ENCODE measurements around the gene ITGAL.
"Not testable (repeated sequence)": the region's sequence is repeated elsewhere in the genome, so short reads cannot be mapped to it uniquely, and the experiment has no call there.

ITGAL gene

DNA sequence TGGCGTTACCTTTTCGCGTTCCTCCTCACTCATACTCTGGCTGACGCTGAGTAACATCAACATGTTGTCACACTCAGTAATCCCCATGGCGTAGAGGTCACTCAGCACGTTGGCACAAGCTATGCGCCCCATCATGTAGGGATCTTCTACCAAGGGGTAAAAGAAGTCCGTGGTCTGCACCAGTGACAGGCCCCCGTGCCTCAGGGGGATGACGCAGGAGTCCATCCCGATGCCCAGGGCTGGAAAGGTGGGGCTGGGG lies 27.5 kb upstream of the ITGAL start:
- ChIA-PET CTCF (interaction anchor here (0.6 to 1.3 kb wide), 2 partner anchors 15 to 153 kb away, joined by 4 to 6 read pairs; partner anchors contain the start of gene DCTPP1), POLR2A (interaction anchor here (0.9 to 6.9 kb wide), 24 partner anchors 8 to 189 kb away, joined by 3 to 50 read pairs (median 5); partner anchors contain the start of genes DCTPP1, ZNF689, ZNF747 and ZNF764)
- TF ChIP-seq ELF4 (IDR thresholded peaks at IDR 0.05) (no peak), BHLHE40 (IDR thresholded peaks at IDR 0.05; ENCODE audit: borderline replicate concordance) (no peak), ARNT (IDR thresholded peaks at IDR 0.05) (no peak), SP1 (IDR thresholded peaks at IDR 0.05) (no peak), L3MBTL2 (conservative IDR thresholded peaks at IDR 0.05) (no peak; the same call in 1 of the 2 replicates), FOXA1 (IDR thresholded peaks at IDR 0.05) (no peak), TARDBP (IDR thresholded peaks at IDR 0.05) (no peak), ZNF384 (IDR thresholded peaks at IDR 0.05) (no peak), CTBP1 (IDR thresholded peaks at IDR 0.05; ENCODE audit: borderline replicate concordance) (no peak), LEF1 (IDR thresholded peaks at IDR 0.05; ENCODE audit: borderline replicate concordance) (no peak), NFRKB (IDR thresholded peaks at IDR 0.05) (no peak), HDGF (IDR thresholded peaks at IDR 0.05; ENCODE audit: borderline replicate concordance) (no peak)
- TF ChIP-seq, protein P1, sequence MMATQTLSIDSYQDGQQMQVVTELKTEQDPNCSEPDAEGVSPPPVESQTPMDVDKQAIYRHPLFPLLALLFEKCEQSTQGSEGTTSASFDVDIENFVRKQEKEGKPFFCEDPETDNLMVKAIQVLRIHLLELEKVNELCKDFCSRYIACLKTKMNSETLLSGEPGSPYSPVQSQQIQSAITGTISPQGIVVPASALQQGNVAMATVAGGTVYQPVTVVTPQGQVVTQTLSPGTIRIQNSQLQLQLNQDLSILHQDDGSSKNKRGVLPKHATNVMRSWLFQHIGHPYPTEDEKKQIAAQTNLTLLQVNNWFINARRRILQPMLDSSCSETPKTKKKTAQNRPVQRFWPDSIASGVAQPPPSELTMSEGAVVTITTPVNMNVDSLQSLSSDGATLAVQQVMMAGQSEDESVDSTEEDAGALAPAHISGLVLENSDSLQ (IDR thresholded peaks at IDR 0.05): no peak
- no peak for DNase-seq (ENCODE audit: extremely low spot score)

DNA sequence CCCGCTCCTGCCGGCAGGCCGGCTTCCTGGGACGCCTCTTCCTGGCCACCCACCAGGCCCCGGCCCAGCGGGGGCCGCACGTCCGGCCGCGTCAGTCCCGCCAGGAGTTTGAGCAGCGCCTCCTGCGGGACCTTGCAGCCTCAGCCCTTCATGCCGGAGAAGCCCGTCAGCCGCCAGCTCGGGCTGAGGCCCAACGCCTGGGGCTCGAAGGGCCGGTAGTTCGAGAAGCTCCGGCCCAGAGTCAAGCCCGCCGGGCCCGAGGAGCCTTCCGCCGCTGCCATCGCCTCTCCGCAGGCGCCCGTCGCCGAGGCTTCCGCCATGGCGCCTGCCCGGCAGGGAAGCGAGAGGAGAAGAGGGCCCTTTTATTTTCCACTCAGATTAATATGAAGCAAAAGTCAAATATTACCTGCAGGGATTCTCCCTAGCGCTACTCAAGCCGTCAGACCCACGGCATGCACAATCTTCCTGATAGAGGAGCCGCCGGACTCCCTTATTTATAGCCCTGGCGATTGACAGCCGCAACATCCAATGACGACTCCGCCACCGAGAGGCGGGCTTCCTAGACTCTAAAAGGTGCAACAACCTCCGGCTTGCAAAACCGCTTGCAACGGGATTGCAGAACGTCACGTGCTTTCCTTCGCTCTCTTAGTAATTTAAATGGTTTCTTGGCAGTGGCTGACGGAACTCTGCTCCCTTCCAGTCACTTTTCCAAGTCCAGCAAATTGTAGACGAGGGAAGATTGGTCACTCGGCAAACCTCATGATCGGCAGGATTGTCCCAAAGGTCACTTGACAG lies 26.9 kb upstream of the ITGAL start, which contains the start of gene SEPHS2:
SEPHS2 (minus strand) TSS at position 467 of the 795 bp plus-strand sequence; CDS start at position 320, 147 bp downstream.
- ChIA-PET POLR2A (interaction anchor here (0.9 to 6.9 kb wide), 25 partner anchors 8 to 214 kb away, joined by 3 to 50 read pairs (median 5); partner anchors contain the start of genes DCTPP1, ZNF689, ZNF747 and ZNF764), CTCF (interaction anchor here (1.2 to 2.7 kb wide), 3 partner anchors 16 to 170 kb away, joined by 3 to 13 read pairs (median 3); partner anchors contain the start of genes DCTPP1 and ZNF764)
- peak; percentile 98 for DNase-seq (ENCODE audit: extremely low spot score)
- TF ChIP-seq HDGF (IDR thresholded peaks at IDR 0.05; ENCODE audit: borderline replicate concordance) (no peak), BHLHE40 (IDR thresholded peaks at IDR 0.05; ENCODE audit: borderline replicate concordance) (no peak), NFRKB (IDR thresholded peaks at IDR 0.05) (no peak), ARNT (IDR thresholded peaks at IDR 0.05) (no peak), FOXA1 (IDR thresholded peaks at IDR 0.05) (no peak), L3MBTL2 (conservative IDR thresholded peaks at IDR 0.05) (peak; percentile 99), ELF4 (IDR thresholded peaks at IDR 0.05) (peak; percentile 85), FOXM1 (IDR thresholded peaks at IDR 0.05; ENCODE audit: borderline replicate concordance) (no peak), TARDBP (IDR thresholded peaks at IDR 0.05) (no peak), LEF1 (IDR thresholded peaks at IDR 0.05; ENCODE audit: borderline replicate concordance) (no peak), SP1 (IDR thresholded peaks at IDR 0.05) (no peak), FOXK2 (IDR thresholded peaks at IDR 0.05) (no peak; the same call in 1 of the 2 replicates), ZNF384 (IDR thresholded peaks at IDR 0.05) (no peak), SUZ12 (IDR thresholded peaks at IDR 0.05) (no peak), CTBP1 (IDR thresholded peaks at IDR 0.05; ENCODE audit: borderline replicate concordance) (no peak)
- TF ChIP-seq, protein P1 (IDR thresholded peaks at IDR 0.05): peak; percentile 100

DNA sequence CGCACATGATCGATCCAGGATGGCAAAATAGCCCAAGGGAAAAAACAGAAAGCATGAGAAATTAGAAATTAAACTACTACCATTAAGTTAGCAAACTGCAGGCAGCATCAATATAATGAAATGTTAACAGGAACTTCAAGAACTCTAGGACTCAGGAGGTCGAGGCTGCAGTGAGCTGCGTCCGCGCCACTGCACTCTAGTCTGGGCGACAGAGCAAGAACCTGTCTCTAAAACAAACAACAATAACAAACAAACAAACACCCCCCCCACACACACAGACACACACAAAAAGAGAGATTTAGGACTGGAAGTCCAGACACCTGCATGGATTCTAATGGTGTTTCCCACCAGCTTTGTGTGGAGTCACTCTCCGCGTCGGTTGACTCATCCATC lies 26.3 kb upstream of the ITGAL start:
- CTCF ChIA-PET: interaction anchor here (1.2 to 2.7 kb wide), 3 partner anchors 16 to 169 kb away, joined by 3 to 13 read pairs (median 3); partner anchors contain the start of genes DCTPP1 and ZNF764
- TF ChIP-seq L3MBTL2 (conservative IDR thresholded peaks at IDR 0.05) (peak; percentile 4), FOXA1 (IDR thresholded peaks at IDR 0.05) (no peak), BHLHE40 (IDR thresholded peaks at IDR 0.05; ENCODE audit: borderline replicate concordance) (no peak), FOXM1 (IDR thresholded peaks at IDR 0.05; ENCODE audit: borderline replicate concordance) (no peak), FOXK2 (IDR thresholded peaks at IDR 0.05) (no peak), NFRKB (IDR thresholded peaks at IDR 0.05) (no peak), ZNF384 (IDR thresholded peaks at IDR 0.05) (no peak), ARNT (IDR thresholded peaks at IDR 0.05) (no peak)
- TF ChIP-seq, protein P1 (IDR thresholded peaks at IDR 0.05): no peak
- POLR2A ChIA-PET: interaction anchor here (0.8 to 6.9 kb wide), 10 partner anchors 11 to 214 kb away, joined by 3 to 50 read pairs (median 5); partner anchors contain the start of genes DCTPP1 and ZNF747
- DNase-seq (ENCODE audit: extremely low spot score): no peak

DNA sequence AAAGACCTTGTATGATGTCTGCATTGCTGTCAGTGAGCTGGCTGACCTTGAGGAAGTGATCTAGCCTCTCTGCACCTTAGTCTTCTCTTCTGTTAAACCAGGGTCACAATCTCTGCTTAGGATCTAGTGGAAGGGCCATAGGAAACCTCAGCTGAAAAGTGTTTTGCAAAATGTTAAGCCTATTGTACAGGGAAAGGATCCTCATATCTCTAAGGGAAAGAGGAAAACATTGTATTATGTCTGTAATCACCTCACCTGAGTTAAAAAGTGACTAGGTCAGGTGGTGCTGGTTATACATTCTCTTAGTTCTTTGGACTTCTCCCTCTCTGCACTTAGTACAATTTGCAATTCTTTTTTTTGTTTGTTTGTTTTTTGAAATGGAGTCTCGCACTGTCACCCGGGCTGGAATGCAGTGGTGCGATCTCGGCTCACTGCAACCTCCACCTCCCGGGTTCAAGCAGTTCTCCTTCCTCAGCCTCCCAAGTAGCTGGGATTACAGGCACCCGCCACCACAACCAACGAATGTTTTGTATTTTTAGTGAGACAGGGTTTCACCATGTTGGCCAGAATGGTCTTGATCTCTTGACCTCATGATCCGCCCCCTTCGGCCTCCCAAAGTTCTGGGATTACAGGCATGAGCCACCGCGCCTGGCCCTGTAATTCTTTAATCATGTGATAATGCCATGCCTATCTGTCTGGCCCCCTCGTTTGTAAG lies 24.9 kb upstream of the ITGAL start:
- POLR2A ChIA-PET: interaction anchor here (0.9 to 6.9 kb wide), 5 partner anchors 9 to 86 kb away, joined by 3 to 50 read pairs (median 9); partner anchors contain the start of gene DCTPP1
- no peak for DNase-seq (ENCODE audit: extremely low spot score)
- TF ChIP-seq ELF4 (IDR thresholded peaks at IDR 0.05) (no peak), TARDBP (IDR thresholded peaks at IDR 0.05) (no peak), SP1 (IDR thresholded peaks at IDR 0.05) (no peak), ARNT (IDR thresholded peaks at IDR 0.05) (no peak), ZNF384 (IDR thresholded peaks at IDR 0.05) (no peak)
- CTCF ChIA-PET: interaction anchor here (0.6 to 2.7 kb wide), 4 partner anchors 17 to 168 kb away, joined by 3 to 13 read pairs (median 3); partner anchors contain the start of gene DCTPP1

DNA sequence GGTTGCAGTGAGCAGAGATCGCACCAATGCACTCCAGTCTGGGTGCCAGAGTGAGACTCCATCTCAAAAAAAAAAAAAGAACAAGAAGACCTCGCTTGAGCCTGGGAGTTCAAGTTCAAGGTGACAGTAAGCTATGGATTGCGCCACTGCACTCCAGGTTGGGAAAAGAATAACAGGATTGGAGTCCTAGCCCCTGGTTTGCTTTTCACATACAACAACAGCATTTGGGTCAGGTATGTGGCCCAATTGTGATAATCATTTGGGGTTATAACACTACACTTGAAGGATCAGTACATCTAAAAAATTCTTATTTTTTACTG lies 23.5 kb upstream of the ITGAL start:
- POLR2A ChIA-PET: interaction anchor here (1.4 to 1.8 kb wide), 5 partner anchors 19 to 163 kb away, joined by 3 to 6 read pairs (median 5); partner anchors contain the start of genes DCTPP1, ZNF689, ZNF747 and ZNF764

DNA sequence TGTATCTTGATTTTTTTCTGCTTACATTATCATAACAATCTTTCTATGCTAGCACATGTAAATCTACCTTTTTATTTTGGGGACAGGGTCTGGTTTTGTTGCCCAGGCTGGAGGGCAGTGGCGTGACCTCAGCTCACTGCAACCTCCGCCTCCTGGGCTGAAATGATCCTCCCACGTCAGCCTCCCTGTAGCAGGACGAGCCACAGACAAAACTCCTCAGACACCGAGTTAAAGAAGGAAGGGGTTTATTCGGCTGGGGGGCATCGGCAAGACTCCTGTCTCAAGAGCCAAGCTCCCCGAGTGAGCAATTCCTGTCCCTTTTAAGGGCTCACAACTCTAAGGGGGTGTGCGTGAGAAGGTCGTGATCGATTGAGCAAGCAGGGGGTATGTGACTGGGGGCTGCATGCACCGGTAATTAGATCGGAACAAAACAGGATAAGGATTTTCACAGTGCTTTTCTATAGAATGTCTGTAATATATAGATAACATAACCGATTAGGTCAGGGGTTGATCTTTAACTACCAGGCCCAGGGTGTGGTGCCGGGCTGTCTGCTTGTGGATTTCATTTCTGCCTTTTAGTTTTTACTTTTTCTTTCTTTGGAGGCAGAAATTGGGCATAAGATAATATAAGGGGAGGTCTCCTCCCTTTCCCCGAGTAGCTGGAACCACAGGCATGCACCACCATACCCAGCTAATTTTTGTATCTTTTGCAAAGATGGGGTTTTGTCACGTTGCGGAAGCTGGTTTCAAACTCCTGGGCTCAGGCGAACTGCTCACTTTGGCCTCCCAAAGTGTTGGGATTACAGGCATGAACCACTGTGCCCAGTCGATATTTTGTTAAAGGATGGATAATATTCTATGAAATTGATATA lies 19.6 kb upstream of the ITGAL start:
- DNase-seq (ENCODE audit: extremely low spot score): not testable (repeated sequence)
- POLR2A ChIA-PET: interaction anchor here (0.5 to 1.5 kb wide), 6 partner anchors 8 to 104 kb away, joined by 3 to 5 read pairs (median 3); partner anchors contain the start of gene DCTPP1
- CTCF ChIA-PET: interaction anchor here (0.7 to 1.5 kb wide), 2 partner anchors 110 to 162 kb away, joined by 3 to 5 read pairs; no protein-coding TSS in a partner anchor

More for the DNA sequence above, 23.5 kb upstream of the ITGAL start:
- no peak for DNase-seq (ENCODE audit: extremely low spot score)
- TF ChIP-seq LEF1 (IDR thresholded peaks at IDR 0.05; ENCODE audit: borderline replicate concordance) (no peak), FOXA1 (IDR thresholded peaks at IDR 0.05) (no peak), FOXK2 (IDR thresholded peaks at IDR 0.05) (no peak), BHLHE40 (IDR thresholded peaks at IDR 0.05; ENCODE audit: borderline replicate concordance) (no peak), FOXM1 (IDR thresholded peaks at IDR 0.05; ENCODE audit: borderline replicate concordance) (no peak), ELF4 (IDR thresholded peaks at IDR 0.05) (no peak), ARNT (IDR thresholded peaks at IDR 0.05) (no peak), CTBP1 (IDR thresholded peaks at IDR 0.05; ENCODE audit: borderline replicate concordance) (no peak), SUZ12 (IDR thresholded peaks at IDR 0.05) (no peak), TARDBP (IDR thresholded peaks at IDR 0.05) (no peak), SP1 (IDR thresholded peaks at IDR 0.05) (no peak), L3MBTL2 (conservative IDR thresholded peaks at IDR 0.05) (no peak)
- TF ChIP-seq, protein P1 (IDR thresholded peaks at IDR 0.05): no peak
- CTCF ChIA-PET: interaction anchor here (0.6 to 1.4 kb wide), 4 partner anchors 19 to 166 kb away, joined by 3 to 9 read pairs (median 7); partner anchors contain the start of gene DCTPP1
